NOMO-1 treated with DMSO at 0.1 percent for 48 hours (cell line): ENCODE results near the gene ASTN1.

Source experiments
- DNase-seq: peaks from one replicate; lab custom pipeline; 2025; ENCODE audit not compliant: unreplicated experiment; lab: John Stamatoyannopoulos, UW

ASTN1 gene

DNA sequence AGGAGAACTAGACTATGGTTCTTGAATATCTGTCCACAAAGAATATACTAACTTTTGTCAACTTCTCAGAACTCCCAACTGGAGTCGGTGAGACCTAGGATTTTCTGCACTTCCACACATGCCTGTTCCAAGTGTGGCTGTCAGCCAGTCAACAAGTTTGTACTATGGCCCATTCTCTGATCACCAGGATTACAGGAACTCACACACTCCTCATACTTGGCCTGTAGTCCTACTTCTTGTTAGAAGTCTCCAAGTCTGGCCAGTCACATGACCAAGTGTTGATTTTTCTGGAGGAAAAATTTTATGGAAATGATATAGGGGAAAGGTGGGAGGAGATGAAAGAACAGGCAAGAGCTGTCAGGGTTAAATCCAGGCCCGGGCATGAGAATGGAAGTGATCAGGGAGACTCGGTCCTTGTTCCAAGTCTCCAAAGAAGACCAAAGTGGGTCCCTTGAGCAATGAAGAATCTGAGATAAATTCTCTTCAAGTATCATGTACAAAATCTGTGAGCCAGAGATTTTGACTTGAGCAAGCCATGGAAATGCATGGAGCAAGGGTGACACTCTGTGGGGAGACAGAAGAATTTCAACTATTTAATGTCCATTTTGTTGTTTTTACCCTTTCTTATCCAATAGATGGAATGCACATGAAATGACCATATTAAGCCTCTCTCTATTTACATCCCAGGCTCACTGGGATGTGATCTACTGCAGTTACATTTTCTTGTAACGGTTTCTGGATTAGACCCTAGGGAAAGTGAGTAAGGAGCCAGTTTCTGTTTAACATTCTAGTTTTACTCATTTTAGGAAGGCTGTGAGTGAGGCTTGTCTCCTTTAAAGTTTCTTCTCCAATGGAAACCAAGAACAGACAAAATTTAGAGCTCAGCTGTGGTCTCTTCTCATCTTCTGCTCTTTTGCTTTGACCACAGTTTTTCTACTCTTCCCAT is 320.9 kb downstream of the ASTN1 start:
- DNase-seq, result peak; percentile 53

DNA sequence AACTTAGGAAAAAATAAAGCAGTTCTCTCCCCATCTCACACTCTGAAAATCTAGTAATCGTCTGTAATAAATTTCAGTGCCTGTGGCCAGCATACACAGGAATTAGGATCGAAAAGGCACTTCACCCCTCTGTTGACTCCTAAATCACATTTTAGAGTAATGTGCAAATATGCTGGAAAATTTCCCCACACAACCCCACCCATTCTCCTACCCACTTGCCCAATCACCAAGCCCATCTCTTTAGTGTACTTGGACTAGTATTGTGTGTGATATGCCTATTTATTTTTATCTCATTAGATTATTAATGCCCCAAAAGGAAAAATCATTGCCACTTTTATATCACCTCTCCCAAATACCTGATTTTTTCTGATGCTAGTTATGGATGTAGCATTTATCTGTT is 323.3 kb downstream of the ASTN1 start:
- DNase-seq, result no peak

DNA sequence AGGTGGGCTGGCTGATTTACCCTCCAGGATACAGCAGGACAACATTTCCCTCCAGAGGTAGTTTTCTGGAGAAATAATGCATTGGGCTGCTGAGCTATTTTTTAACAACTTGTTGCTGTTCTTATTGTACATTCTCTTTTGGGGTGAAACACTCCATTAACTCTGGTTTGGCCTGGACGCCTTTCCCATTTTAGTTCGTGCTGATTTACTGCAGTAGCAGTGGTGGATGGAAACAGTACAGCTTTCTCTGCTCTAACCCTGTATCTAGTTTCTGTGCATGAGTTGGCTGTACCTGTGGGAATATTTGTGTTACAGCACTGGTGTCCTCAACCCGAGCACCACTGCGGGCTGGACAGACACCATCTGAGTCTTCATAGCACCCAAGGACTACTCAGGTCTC is 325.3 kb downstream of the ASTN1 start:
- DNase-seq, result no peak

DNA sequence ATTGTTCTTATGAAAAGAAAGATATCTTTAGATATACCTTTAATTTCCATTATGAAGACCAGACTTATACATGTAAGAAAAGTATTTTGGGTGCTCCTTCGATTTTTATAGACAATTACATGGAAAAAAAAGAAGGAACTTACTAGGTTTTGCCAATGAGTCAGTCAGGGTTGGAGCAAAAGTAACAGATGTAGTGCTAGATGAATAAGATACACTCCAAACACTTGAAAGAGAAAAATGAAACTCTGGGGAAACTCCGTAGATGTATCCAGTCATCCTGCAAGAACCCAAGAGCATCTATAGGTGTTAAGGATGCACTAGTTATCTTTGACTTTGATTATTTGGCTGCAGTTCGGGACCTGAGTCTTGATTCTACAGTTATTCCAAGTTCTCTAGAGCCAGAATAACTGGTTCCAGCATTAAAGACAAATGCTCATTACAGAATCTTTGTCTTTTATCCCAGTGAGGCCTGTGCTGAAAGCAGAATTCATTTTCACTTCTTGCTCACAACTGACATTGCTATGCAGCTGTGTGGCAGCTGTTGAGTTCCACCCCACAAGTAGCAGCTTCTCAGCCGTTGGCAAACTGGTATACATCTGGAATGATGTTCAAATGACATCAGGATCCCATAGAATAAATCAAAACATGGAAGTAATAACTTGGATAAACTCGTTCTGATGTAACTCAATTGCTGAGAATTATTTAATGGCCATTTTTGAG is 326.1 kb downstream of the ASTN1 start:
- DNase-seq, result no peak

DNA sequence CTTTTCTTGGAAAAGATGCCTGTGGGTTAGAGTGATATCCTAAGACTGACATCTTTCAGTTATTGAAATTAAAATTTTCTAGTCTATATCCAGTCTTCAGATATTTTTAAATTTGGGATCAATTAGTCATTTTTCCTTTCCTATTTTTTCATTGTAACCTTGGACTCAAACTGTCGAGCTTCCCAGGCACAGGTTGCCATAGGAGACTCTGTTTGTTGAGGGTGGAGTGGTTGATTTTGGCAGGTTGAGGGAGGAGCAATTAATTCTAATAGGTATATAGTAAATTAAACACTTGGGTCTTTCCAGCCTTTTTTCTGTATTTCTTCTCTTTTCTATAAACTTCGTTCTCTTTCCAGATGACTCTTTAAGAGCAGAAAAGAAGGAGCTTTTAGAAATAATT is 326.8 kb downstream of the ASTN1 start:
- DNase-seq, result no peak

DNA sequence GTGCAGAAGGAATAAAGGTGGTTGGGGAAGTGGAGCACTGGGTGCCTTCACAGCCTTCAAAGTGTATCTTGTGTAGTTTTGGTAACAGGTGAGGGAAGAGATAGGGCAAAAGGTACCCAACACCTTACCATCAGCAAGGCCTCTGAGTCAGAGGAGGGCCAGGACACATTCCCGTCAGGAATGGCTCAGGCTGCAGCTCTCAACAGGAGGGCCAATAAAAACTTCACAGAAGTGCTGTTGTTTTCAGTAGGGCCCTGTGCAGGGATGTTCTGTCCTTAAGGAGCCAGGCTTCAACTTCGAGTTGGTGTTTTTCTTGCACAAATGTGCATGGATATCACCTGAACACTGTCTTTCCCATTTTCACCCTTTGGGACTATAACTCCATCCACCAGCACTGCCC is 333.4 kb downstream of the ASTN1 start:
- no peak for DNase-seq

DNA sequence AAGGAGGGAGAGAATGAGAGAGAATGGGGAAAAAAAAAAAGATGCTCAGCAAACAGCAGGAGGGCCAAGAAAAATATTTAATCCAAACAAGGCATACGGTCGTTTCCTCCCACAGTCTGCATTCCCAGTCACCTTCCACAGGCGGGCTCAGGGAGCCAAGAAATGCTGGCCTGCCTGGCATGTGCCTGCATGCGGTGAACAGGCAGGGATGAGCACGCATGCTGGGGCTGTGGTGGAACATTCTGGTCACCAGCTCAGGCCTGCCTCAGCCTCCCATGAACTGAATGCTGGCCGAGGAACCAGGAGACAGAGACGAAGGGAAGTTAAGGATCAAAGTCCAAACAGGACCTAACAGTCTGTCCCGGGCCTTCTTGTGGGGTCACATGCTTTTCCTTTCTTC is 335.3 kb downstream of the ASTN1 start:
- DNase-seq, result no peak

DNA sequence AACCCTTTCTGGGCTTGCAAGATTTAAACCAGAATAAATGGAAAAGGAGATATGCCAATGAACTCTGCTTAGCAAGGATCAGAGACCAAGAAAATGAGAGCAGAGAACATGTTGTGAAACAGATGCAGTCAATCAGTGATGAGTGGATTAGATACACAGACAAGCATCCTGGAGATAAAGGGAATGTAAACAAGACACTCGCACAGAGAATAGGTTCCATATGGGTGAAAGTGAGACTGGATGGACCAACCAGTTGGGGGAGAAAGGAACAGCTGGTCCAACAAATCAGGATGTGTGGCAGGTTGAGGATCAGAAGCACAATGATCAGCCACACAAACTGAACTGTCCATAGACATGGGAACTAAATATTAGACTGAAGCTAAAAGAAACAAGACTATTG is 338.2 kb downstream of the ASTN1 start:
- DNase-seq, result no peak

DNA sequence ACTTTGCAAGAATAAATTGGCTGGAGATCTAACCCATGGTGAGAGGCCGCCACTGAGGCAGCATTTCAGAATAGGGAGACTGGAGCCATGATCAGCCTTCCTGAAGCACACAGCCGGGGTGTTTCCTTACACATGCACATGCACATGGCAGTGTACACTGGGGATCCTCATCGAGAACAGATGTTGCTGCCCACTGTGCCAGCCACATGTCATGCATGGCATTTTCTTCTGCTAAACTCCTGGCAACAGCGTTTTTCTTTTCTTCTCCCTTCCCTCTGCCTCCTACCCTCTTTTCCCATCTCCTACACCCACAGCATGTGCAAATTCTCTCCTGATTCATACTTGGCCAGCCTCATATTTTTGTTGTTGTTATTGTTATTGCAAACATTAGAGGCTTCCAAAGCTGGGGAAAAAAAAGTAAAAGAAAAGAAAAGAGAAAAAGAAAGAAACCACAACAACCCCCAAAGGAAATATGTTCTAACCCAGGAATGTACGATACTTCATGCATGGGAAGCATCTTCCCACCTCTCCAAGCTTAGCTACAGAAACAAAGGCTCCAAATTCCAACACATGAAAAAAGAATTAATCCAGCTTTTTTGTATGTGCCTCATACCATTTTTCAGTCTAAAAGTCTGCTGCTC is 344.0 kb downstream of the ASTN1 start:
- no peak for DNase-seq

DNA sequence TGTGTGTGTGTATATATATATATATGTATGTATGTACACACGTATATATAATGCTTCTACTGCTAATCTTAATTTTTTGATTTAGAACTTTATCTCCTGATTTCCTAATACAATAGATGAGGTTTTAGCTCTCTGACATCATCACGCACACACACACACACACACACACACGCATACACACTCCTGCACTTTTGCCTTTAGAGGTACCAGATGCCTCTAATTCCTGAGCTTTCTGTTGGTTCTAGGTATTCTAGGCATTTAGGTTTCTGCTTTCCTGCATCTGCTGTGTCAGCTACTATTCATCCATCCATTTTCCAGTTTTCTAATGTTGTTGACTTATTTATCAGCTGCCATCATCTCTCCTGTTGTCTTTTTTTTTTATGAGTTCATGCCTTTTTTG is 348.3 kb downstream of the ASTN1 start:
- no peak for DNase-seq

DNA sequence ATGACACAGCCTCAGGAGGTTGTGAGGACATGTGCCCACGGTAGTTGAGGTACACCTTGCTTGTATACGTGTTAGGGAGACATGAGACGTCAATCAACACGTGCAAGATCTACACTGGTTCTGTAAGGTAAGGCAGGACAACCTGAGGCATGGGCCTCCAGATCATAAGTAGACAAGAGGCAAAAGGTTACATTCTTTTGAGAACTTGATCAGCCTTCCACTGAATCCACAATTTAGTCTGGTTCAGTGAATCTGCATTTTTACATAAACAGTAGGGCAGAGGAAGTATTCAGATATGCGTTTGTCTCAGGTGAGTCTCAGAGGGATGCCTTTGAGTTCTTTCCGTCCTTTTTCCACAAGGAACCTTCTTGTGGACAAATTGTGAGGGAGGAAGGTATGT is 348.9 kb downstream of the ASTN1 start:
- DNase-seq, result no peak

DNA sequence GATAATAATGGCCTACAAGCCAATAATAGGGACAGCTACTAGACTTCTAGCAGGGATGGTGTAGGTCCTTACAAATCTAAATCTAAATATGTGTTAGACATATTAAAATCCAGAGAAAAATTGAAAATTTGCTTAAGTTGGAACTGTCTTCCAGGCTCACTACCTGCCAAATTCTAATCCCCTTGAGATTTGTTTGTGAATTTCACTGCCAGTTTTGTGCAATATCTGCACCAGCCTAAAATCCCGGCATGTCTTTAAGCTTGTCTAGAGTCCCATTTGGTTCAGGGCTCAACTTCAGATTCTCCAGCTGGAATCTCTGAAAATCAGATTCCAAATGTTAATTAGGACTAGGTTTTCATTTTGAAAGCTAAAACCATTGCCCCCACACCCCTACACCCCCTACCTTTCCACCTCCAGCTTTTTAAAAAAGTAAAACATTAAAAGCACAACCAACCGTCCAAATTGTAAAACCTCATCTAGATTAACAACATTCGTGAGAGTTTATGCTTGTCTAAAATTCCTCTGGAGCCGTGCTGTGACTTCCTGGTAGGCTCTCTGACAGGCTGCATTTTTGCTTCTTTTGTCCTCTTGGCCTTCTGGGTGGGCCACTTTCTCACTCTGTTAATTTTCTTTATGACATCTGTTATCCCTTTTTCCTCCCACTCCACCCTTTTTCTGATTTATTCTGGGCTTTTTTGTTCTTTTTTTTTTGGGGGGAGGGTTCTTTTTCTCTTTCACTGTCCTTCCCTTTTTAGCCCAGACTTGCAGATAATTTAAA is 352.8 kb downstream of the ASTN1 start:
- DNase-seq, result no peak

DNA sequence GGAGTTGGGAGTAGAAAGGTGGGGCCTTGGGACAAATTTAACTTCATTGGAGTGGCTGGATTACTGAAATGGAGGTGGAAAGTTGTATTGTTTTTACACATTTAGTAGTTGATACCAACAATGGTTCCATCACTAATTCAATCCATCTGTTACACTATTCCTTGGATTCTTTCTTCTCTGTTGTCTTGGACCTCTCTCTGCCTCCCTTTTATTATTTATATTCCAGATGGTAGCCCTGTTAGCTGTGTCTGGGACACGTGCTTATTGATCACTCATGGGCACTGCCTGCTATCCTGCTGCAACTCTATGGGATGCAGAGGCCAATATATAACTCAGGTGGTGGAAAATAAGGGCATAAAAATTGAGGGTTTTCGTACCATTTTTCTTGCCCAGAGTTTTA is 355.2 kb downstream of the ASTN1 start:
- no peak for DNase-seq
